ENCODE data around the gene ZNF678.

Gene ZNF678

DNA sequence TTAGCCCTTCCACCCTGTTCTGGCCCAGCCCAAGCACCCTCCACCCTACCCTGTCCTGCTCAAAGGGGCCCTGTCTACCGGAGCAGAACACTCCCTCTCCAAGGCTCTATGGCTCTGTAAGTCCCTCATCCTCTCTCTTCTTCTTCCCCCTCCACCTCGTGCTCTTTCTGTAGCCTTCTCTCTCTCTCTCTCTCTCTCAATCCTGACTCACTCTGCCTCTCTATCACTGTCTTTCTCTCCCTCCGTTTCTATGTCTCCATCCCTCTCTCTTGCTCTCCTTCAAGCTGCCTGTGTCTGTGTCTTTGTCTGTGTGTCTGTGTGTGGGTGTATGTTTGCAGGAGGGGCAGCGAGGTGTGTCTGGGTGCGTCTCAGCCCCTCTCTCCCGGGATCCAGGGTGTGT lies 1.3 kb upstream of the ZNF678 start:
- Histone ChIP-seq H3K36me3 (ENCODE audit: control insufficient read depth, insufficient read depth, low read length) (no peaks in the 10 kb centered on the region), H3K4me3 (replicated peaks; ENCODE audit: low read depth, low read length) (no peak overlapping the region), H3K27me3 (replicated peaks; ENCODE audit: control insufficient read depth, insufficient read depth, low read length) (no peaks in the 10 kb centered on the region)
- TF ChIP-seq, protein P1, sequence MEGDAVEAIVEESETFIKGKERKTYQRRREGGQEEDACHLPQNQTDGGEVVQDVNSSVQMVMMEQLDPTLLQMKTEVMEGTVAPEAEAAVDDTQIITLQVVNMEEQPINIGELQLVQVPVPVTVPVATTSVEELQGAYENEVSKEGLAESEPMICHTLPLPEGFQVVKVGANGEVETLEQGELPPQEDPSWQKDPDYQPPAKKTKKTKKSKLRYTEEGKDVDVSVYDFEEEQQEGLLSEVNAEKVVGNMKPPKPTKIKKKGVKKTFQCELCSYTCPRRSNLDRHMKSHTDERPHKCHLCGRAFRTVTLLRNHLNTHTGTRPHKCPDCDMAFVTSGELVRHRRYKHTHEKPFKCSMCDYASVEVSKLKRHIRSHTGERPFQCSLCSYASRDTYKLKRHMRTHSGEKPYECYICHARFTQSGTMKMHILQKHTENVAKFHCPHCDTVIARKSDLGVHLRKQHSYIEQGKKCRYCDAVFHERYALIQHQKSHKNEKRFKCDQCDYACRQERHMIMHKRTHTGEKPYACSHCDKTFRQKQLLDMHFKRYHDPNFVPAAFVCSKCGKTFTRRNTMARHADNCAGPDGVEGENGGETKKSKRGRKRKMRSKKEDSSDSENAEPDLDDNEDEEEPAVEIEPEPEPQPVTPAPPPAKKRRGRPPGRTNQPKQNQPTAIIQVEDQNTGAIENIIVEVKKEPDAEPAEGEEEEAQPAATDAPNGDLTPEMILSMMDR (IDR thresholded peaks at IDR 0.05; ENCODE audit: insufficient read depth, low read length, poor library complexity, severe bottlenecking) = no peak
- DNase-seq (ENCODE audit: extremely low read depth, insufficient read length) = no peak

DNA sequence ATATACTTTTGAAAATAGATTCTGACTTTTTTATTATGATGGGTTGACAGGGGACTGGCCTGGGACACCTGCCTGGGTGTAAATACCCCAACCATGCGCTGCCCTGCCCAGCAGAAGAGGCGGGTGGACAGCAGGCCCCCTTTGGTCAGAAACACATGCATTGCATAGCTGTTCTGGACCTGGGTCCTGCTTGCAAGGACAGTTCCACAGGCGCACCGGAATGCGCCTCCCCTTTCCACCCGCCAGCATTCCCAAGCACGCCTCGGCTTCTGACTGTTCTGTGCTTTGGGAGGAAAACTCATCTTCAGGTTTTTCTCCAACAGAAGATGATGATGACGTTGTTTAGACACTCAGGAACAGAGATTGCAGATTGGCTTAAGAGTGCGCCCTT lies 428 bp upstream of the ZNF678 start:
- TF ChIP-seq, protein P1 (IDR thresholded peaks at IDR 0.05; ENCODE audit: insufficient read depth, low read length, poor library complexity, severe bottlenecking) = no peak
- Histone ChIP-seq H3K27me3 (replicated peaks; ENCODE audit: control insufficient read depth, insufficient read depth, low read length) (no peaks in the 10 kb centered on the region), H3K36me3 (ENCODE audit: control insufficient read depth, insufficient read depth, low read length) (no peaks in the 10 kb centered on the region), H3K4me3 (replicated peaks; ENCODE audit: low read depth, low read length) (no peak overlapping the region)
- no peak for DNase-seq (ENCODE audit: extremely low read depth, insufficient read length)

DNA sequence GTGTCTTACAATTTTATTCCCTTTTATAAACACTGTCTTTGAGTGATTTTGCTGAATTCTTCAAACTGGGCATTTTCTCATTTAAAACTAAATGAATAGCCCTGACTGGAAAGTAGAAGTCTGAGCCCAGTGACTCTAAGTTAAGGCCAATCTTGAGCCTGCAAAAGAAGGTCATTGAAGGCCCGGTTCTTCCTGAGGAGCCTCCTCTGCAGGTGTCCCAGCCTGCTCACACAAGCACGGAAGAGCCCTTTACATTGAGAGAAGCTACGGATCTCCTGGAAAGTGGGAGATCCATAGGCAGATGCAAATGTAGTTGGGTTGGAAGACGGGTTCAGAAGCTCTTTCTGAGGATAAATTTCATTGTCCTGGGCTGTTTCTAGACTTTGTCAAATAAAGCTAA lies 3.9 kb downstream of the ZNF678 start:
- DNase-seq (ENCODE audit: extremely low read depth, insufficient read length) = no peak
- Histone ChIP-seq H3K36me3 (ENCODE audit: control insufficient read depth, insufficient read depth, low read length) (no peaks in the 10 kb centered on the region), H3K27me3 (replicated peaks; ENCODE audit: control insufficient read depth, insufficient read depth, low read length) (no peaks in the 10 kb centered on the region), H3K4me3 (replicated peaks; ENCODE audit: low read depth, low read length) (no peak overlapping the region)
- TF ChIP-seq, protein P1 (IDR thresholded peaks at IDR 0.05; ENCODE audit: insufficient read depth, low read length, poor library complexity, severe bottlenecking) = no peak

DNA sequence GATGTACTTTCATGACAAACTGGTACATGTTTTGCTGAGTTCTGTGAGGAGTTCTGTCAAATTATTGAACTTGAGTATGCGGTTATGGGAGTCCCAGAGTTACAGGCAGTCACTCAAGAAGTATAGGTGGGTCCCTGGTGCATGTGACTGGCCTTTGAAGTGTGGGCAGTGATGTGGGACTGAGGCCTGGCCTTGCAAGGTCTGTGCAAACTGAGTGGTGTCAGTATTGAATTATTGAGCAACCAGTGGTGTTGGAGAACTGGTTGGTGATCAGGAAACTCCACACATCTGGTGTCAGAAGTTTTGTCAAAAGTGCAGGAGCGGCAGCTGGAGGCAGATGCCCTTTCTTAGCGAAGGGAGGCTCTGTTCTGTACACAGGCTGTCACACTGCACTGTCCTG lies 5.2 kb downstream of the ZNF678 start:
- DNase-seq (ENCODE audit: extremely low read depth, insufficient read length) = no peak
- TF ChIP-seq, protein P1 (IDR thresholded peaks at IDR 0.05; ENCODE audit: insufficient read depth, low read length, poor library complexity, severe bottlenecking) = no peak
- H3K36me3 ChIP-seq (ENCODE audit: control insufficient read depth, insufficient read depth, low read length) = peaks cover 1% of the 10 kb centered on the region; the same call in 1 of the 2 replicates
- H3K4me3 ChIP-seq (replicated peaks; ENCODE audit: low read depth, low read length) = no peak overlapping the region
- no peaks in the 10 kb centered on the region for H3K27me3 ChIP-seq (replicated peaks; ENCODE audit: control insufficient read depth, insufficient read depth, low read length)

DNA sequence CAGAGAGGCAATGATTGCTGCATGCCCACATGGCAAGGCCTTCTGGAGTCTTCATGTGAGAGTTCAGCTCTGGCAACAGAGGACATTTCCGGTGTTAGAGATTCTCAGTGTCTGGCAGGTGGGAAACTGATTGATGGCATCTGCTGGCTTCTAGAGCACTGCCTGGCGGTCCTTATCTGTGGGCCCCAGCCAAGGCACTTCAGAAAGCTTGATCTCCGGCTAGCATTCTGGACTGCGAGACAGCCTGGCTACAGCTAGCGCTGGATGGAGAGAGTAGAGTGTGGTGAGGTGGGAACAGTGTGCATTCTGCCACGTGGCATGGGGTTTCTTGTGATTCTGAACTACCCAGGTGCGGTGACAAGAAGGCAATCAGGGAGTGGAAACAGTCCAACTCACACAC lies 9.4 kb downstream of the ZNF678 start:
- peaks cover 1% of the 10 kb centered on the region; the same call in 1 of the 2 replicates for H3K36me3 ChIP-seq (ENCODE audit: control insufficient read depth, insufficient read depth, low read length)
- TF ChIP-seq, protein P1 (IDR thresholded peaks at IDR 0.05; ENCODE audit: insufficient read depth, low read length, poor library complexity, severe bottlenecking) = no peak
- DNase-seq (ENCODE audit: extremely low read depth, insufficient read length) = no peak

DNA sequence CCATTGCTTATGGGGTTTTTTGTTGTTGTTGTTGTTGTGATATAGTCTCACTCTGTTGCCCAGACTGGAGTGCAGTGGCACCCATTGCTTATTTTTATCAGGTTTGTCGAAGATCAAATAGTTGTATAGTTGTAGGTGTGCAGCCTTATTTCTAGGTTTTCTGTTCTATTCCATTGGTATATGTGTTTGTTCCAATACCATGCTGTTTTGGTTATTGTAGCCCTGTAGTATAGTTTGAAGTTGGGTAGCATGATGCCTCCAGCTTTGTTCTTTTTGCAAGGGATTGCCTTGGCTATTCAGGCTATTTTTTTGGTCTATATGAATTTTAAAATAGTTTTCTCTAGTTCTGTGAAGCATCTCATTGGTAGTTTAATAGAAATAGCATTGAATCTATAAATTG lies 11.6 kb downstream of the ZNF678 start:
- no peaks in the 10 kb centered on the region for H3K27me3 ChIP-seq (replicated peaks; ENCODE audit: control insufficient read depth, insufficient read depth, low read length)
- H3K36me3 ChIP-seq (ENCODE audit: control insufficient read depth, insufficient read depth, low read length) = peaks cover 1% of the 10 kb centered on the region; the same call in 1 of the 2 replicates
- H3K4me3 ChIP-seq (replicated peaks; ENCODE audit: low read depth, low read length) = no peak overlapping the region
- TF ChIP-seq, protein P1 (IDR thresholded peaks at IDR 0.05; ENCODE audit: insufficient read depth, low read length, poor library complexity, severe bottlenecking) = no peak
- no peak for DNase-seq (ENCODE audit: extremely low read depth, insufficient read length)

More for the DNA sequence above, 9.4 kb downstream of the ZNF678 start:
- no peaks in the 10 kb centered on the region for H3K27me3 ChIP-seq (replicated peaks; ENCODE audit: control insufficient read depth, insufficient read depth, low read length)
- H3K4me3 ChIP-seq (replicated peaks; ENCODE audit: low read depth, low read length) = no peak overlapping the region

Data from GM06990 (cell line).